HG02884 (cell line): ENCODE results near the gene SIK3.

ENCODE experiments used
- ATAC-seq: cut with Tn5 transposase; IDR thresholded peaks from one replicate; pipeline ENCODE4 v1.9.1; 2021; ENCODE audit warnings: mild to moderate bottlenecking, moderate library complexity; ENCODE audit not compliant: unreplicated experiment

The SIK3 gene

GRCh38 chr11:116829525-116830183 lies 268.6 kb downstream of the SIK3 start, which contains the start of gene APOC3:
TSS of gene APOC3 (plus strand) at chr11:116829907. CDS start at chr11:116830583, 676 bp downstream.
- no peak for ATAC-seq

DNA sequence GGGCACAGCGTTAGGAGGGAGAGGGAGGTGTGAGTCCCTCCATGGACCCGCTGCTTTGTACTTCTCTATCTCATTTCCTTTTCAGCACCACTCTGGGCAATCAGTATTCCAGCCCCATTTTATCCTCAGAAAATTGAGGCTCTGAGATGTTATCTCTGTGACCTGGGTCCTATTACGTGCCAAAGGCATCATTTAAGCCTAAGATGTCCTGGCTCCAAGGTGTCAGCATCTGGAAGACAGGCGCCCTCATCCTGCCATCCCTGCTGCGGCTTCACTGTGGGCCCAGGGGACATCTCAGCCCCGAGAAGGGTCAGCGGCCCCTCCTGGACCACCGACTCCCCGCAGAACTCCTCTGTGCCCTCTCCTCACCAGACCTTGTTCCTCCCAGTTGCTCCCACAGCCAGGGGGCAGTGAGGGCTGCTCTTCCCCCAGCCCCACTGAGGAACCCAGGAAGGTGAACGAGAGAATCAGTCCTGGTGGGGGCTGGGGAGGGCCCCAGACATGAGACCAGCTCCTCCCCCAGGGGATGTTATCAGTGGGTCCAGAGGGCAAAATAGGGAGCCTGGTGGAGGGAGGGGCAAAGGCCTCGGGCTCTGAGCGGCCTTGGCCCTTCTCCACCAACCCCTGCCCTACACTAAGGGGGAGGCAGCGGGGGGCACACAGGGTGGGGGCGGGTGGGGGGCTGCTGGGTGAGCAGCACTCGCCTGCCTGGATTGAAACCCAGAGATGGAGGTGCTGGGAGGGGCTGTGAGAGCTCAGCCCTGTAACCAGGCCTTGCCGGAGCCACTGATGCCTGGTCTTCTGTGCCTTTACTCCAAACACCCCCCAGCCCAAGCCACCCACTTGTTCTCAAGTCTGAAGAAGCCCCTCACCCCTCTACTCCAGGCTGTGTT lies 269.4 kb downstream of the SIK3 start:
- no peak for ATAC-seq

DNA sequence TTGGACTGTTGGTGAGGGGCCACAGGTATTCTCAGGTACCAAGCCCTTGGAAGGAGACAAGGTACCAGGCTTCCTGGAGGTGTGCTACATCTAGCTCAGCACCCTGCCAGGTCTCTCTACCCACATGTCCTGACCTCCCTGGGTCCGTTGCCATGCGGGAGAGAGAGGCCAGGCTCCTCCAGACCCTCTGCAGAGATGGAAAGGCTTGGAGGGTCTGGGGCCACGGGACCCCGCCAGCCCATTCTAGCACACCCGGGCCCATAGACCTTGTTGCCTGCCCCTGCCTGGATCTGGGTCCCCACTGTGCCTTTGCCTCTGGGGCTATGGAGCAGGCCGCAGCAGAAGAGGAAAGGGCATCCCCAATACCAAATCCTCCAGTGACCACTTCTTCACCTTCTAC lies 270.8 kb downstream of the SIK3 start:
- ATAC-seq, result no peak

DNA sequence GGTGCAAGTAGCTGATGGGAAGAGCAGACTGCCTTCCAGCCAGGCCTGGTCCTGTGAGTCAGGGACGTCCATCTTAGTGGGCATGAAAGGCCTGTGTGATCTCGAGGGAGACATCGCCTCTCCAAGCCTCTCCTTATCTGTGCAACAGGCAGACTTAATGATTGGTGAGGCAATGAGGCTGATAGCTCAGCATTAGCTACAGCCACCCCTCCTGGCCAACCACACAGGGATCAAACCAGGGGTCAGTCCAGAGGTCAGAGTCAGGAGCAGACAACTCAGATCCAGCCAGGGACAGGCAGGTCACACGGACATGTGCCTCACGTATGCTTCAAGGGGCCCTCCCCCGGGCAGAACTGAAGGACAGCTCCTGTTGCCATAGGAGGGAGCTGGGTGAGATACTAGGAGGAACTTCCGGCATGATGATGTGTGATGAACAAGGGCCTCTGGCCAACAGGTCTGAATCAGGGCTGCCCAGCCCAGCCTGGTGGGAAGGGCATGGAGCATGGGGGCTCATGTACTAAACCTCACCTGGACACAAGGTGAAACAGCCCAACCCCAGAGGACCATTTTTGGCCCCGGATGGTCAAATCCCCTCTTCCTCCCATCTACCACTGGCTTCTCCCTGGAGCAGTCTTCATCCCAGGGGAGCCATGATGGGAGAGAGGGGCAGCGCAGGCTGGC lies 271.3 kb downstream of the SIK3 start:
- no peak for ATAC-seq

DNA sequence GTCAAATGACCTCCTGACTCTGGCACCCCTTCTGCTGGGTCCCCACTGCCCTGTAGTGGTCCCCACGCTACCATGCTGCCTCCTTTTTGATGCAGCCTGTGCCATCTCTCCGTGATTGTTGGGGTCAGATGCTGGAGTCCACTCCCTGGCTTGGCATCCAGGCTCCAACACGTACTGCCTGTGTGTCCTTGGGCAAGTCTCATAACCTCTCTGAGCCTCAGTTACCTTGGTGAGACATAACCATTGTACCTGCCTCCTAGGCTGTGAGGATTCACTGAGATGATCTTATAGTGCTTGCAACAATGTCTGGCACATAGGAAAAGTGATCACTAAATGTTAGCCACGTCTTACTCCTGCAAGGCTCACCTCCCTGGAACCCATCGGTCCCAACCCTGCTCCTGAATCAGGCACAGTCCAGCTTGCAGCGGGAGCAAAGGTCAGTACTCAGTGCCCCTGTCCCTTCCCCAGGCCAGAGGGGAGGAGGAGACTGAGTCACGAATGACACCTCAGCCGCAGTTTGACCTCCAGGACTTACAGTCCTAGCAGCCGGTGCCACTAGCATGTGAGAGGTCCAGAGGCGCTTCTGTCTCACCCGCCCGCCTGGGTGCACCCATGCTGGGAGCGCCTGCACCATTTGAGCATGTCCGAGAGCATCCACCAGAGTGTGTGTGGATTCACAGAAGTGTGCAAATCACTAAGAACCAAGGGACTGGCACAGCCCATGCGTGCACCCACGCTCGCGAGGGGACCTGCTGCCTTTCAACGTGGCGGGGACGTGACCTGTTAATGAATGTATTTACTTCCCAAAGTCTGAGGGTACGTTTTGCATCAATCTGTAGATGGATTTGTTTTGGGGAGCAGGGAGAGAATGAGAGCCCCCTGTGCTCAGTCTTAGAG lies 272.1 kb downstream of the SIK3 start:
- no peak for ATAC-seq

DNA sequence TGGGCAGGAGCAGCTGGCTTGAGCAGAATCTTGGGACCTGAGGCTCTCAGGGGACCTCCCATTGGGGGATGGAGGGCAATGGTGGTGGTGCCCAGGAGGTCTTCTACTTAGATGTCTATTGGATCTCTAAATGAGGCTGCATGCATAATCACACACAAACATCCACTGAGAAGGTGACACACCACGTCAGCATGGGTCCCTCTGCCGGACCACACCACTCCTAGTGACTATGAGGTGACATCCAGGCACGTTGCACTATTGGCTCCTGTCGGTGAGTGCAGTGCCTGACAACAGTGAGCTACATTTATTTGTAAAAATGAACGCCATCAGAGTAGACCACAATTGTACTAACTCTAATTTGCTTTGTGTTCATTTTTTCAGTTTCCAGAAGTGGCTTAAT lies 272.8 kb downstream of the SIK3 start:
- ATAC-seq, result no peak

DNA sequence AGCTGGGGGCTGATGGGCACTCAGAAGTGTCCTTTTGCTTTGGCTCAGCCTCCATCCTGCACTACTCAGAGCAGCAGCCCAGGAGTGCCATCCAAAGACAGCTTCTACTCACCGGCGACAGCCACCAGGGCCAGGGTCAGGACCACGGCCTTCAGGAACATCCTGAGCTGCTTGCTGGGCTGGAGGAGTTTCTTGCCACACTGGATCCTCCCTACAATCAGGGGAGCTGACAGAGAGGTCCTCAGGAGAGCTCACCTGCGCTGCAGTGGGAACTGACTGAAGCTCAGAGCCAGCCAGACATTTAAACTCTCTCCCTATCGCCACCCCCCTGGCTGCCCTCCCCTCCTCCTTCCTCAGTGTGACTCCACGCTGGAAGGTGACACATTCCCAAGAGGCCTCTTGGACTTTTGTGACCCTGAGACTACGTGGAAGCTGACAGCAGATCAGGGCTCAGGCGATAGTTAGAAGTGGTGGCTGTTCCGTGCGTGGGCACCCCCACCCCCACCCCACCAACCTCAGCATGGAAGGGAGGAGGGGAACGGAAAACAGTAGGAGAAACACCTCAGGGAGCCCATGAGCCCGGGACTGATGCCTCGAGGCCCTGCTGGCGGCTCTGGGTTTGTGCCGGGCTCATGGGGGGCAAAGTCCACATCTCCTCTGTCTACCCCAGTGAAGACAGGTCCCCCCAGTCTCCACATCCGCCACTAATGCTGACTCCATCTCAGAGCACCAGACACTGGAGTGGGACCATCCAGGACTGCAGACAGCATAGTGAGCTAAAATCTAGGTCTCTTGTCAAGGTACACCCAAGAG lies 275.0 kb downstream of the SIK3 start, which contains the start of gene APOA4:
TSS of gene APOA4 (minus strand) at position 274 of the 813 bp plus-strand sequence. CDS start at position 161, 113 bp downstream.
- no peak for ATAC-seq

DNA sequence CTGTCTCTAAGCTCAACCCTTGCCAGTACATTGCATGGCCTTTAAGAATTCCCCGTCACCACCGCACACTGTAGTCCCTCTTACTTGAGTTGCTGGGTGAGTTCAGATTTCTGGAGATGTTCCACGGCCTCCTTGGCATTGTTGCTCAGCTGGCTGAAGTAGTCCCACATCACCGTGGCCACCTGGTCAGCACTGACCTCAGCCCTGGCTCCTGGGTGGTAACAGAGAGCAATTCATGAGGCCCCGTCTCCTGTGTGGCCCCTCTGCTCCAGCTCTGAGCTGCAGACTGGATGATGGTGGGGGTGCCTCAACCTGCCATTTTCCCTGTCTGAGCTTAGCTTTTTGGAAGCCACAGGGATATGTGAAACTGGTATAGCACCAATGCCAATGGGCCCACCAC lies 275.7 kb downstream of the SIK3 start:
- no peak for ATAC-seq

DNA sequence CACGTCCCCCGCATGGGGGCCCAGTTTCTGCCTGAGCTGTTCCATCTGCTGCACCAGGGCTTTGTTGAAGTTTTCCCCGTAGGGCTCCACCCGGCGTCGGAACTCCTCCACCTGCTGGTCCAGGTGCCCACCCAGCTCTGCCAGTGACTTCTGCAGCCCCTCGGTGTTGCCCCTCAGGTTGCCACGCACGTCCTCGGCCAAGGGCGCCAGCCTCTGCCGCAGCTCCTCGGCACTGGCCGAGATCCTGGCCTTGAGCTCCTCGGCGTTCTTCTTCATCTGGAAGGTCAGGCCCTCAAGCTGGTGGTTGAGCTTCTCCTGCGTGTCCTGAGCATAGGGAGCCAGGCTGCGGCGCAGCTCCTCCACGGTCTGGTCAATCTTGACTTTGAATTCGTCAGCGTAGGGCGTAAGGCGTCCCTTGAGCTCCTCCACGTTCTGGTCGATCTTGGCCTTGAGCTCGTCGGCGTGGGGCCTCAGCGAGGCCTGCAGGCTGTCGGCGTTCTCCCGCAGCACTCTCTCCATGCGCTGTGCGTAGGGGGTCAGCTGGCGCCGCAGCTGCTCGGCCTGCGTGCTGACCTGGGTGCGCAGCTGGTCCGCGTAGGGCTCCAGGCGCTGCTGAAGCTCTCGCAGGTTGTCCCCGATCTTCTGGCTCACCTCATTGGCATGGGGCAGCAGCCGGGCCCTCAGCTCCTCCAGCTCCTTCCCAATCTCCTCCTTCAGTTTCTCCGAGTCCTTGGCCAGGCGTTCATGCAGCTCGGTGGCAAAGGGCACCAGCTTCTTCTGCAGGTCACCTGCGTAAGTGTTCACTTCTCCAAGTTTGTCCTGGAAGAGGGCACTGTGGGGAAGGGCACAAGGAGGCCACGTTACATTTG lies 276.9 kb downstream of the SIK3 start:
- ATAC-seq, result no peak

DNA sequence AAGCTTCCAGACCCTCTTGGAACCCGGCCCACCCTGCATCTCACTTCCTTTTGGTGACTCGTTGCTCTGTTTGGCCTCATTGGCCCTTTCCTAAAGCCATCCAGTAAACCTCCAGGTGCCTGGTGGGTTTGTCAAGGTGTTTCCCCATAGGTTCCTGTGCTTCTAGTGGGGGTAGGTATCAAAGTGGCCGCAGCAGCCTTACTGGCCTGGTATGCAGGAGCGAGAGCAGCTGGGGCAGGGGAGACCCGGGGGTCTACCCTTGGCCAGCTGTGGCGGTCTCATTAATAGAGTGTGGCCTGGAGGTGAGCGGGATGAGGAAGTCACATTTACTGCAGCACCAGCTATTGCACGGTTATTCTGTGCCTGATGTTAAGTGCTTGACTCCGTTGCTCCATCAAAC lies 279.2 kb downstream of the SIK3 start:
- ATAC-seq, result no peak

GRCh38 chr11:116814502-116814901 lies 283.7 kb downstream of the SIK3 start:
- ATAC-seq, result no peak

- no peak for ATAC-seq
Observed at GRCh38 chr11:116813781-116814471, 284.3 kb downstream of the SIK3 start.

GRCh38 chr11:116813170-116813569 lies 285.1 kb downstream of the SIK3 start:
- no peak for ATAC-seq

GRCh38 chr11:116812109-116812508 lies 286.1 kb downstream of the SIK3 start:
- ATAC-seq, result no peak

- no peak for ATAC-seq
Observed at GRCh38 chr11:116811194-116811593, 287.0 kb downstream of the SIK3 start.

GRCh38 chr11:116808262-116809175 lies 289.7 kb downstream of the SIK3 start:
- ATAC-seq, result no peak
